GM18505 (cell line): ENCODE measurements around the gene LTF.
"Not testable (repeated sequence)": the region's sequence is repeated elsewhere in the genome, so short reads cannot be mapped to it uniquely, and the experiment has no call there.

Experiments used
- ATAC-seq: cut with Tn5 transposase; IDR thresholded peaks from one replicate; pipeline ENCODE4 v1.9.1; 2021; ENCODE audit not compliant: unreplicated experiment
- POLR2A ChIP-seq: IDR thresholded peaks from 4 replicates; pipeline ENCODE4 v1.6.1; 2011; ENCODE audit warnings: borderline replicate concordance; ENCODE audit not compliant: insufficient read depth, insufficient read length; ENCODE audit errors: extremely low read depth

LTF gene

DNA sequence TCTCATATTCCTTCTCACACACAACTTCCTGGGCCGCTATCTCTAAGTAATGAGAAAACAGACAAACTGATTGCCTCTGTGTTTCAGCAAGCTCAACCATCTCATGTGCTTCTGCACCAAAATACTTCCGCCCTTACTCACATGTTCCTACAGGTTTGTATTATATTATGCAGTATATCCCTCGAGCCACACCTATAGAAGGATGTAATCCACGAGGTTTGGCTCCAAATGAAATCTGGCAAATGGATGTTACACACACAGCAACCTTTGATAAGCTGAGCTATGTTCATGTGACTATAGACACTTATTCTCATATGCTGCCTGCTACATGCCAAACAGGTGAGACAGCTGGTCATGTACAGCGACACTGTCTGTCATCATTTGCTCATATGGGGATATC lies 35.0 kb downstream of the LTF start:
- no peak for TF ChIP-seq POLR2A
- ATAC-seq: no peak

GRCh38 chr3:46429250-46429649 lies 35.5 kb downstream of the LTF start:
- TF ChIP-seq POLR2A: no peak
- no peak for ATAC-seq

- no peak for ATAC-seq
- no peak for TF ChIP-seq POLR2A
These were observed 36.5 kb downstream of the LTF start for GRCh38 chr3:46427916-46428833.

GRCh38 chr3:46427404-46427803 lies 37.3 kb downstream of the LTF start:
- not testable (repeated sequence) for ATAC-seq

GRCh38 chr3:46426476-46426875 lies 38.2 kb downstream of the LTF start:
- ATAC-seq: not testable (repeated sequence)

GRCh38 chr3:46423588-46423987 lies 41.1 kb downstream of the LTF start:
- no peak for ATAC-seq

GRCh38 chr3:46422617-46423016 lies 42.1 kb downstream of the LTF start:
- no peak for ATAC-seq
- no peak for TF ChIP-seq POLR2A

More at GRCh38 chr3:46423588-46423987, 41.1 kb downstream of the LTF start:
- no peak for TF ChIP-seq POLR2A

DNA sequence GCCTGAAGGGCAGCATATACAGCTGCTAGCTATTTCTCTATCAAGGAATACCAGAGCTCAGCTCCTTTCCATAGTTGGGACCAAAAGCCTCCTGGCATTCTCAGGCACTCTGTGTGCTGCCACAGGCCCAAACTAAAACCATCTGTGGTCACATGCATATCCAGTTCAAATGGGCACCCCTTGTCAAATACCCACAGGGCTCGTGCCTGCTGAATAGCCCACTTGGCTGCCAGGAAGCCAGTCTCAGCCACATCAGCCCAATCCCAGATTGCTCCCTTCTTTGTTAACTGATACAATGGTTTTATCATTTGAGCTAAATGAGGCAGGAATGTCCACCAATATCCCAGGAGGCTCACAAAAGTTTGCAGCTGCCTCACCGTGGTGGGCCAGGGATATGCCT lies 43.8 kb downstream of the LTF start:
- TF ChIP-seq POLR2A: no peak
- no peak for ATAC-seq

GRCh38 chr3:46419816-46420215 lies 44.9 kb downstream of the LTF start:
- ATAC-seq: no peak
- no peak for TF ChIP-seq POLR2A

DNA sequence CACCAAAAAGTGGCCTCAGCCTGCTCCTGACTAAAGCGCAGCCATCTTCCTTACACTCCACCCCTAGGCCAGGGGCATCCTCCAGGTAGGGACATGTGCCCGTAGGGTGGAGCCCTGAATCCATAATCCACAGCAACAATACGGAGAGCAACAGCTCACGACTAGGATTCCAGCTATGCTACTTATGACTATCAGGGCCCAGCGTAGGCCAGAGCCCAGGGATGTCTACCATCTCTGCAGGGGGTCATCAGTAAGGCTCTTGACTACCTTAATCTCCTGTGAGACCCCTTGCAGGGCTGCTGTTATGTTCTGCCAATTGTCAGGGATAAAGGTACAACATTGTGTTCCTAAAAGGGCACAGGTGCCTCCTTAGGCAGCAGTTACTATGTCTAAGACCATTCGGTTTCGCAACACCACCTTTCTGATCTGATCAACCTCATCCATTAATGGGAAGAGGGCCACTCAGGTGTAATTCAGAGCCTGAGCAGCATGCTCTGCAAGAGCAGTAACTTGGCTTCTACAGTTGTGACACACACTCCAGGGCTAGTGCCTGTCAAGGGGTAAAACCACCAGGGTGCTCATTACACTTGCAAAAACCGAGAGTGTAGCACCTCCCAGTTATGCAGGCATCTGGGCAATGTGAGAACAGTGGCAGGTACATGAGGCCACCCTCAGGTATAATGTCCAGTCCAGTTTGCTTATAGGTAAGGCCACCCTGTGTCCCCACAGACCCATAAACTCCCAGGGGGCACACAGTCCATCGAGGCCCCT lies 46.7 kb downstream of the LTF start:
- ATAC-seq: no peak
- TF ChIP-seq POLR2A: no peak

DNA sequence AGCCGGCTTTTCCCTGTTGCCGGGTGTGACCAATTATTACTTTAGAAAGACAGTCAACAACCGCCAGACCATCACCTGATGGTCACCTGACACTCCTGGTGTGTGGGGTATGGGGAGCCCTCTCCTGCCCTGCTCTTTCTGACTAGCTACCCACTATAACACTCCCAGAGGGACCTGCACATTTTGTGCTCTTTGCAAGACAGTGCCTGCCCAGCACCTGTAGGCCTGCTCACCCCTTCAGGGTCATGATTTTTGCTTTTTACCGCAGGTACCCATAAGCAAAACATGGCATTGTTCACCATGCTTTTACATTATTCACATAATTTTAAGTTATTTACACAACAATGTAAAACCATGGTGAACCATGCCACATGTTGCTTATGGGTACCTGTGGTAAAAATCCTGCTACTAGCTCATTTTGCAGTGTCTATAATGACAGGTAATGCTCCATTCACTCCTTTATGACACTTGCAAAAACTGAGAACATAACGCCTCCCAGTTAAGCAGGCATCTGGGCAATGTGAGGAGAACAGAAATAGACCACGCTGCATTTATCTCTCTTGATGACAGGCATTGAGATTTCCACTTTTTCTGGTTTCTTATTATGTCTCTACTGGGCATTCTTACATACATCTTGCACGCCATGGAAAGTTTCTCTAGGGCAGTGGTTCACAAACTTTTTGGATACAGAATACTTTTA lies 47.7 kb downstream of the LTF start:
- no peak for TF ChIP-seq POLR2A
- ATAC-seq: no peak

GRCh38 chr3:46416125-46416810 lies 48.4 kb downstream of the LTF start:
- ATAC-seq: no peak
- no peak for TF ChIP-seq POLR2A

GRCh38 chr3:46414739-46415138 lies 50.0 kb downstream of the LTF start:
- no peak for ATAC-seq
- TF ChIP-seq POLR2A: no peak
